Activated T-helper 17 cell treated with anti-CD3 and anti-CD28 coated beads, Interleukin-2, amount 50 U/mL, for 72 hours (primary cell): Measurements from ENCODE around the gene ATPAF1. TPM values are rescaled to one million over a fixed set of nuclear protein-coding genes. Genes with fewer than 3 reads are reported as not detected.

Source experiments
- ATAC-seq: fragments of 150-1000 bp; cut with Tn5 transposase; replicated peaks from 2 replicates; pipeline ENCODE4 v1.10.0; 2021; ENCODE audit warnings: mild to moderate bottlenecking, moderate library complexity
- H3K27ac Mint-ChIP-seq: one replicate; pipeline ENCODE4 v1.8.0; 2022; ENCODE audit warnings: mixed read lengths
- H3K27me3 Mint-ChIP-seq: one replicate; pipeline ENCODE4 v1.8.0; 2022; ENCODE audit warnings: mixed read lengths
- H3K36me3 Mint-ChIP-seq: one replicate; pipeline ENCODE4 v1.8.0; 2022; ENCODE audit warnings: low read depth, mild to moderate bottlenecking, mixed read lengths
- H3K4me1 Mint-ChIP-seq: one replicate; pipeline ENCODE4 v1.8.0; 2022; ENCODE audit warnings: mixed read lengths
- H3K4me3 Mint-ChIP-seq: one replicate; pipeline ENCODE4 v1.8.0; 2022; ENCODE audit warnings: mild to moderate bottlenecking, mixed read lengths
- H3K9me3 Mint-ChIP-seq: one replicate; pipeline ENCODE4 v1.8.0; 2022; ENCODE audit warnings: mixed read lengths
- total RNA-seq, 2 donors: library from RNA; stranded (reverse); gene quantifications; one replicate each; pipeline ENCODE4 v1.2.3, GENCODE V29; 2022

ATPAF1 gene
- total RNA-seq, 2 donors from 2014 or later: 33.4 to 42.6 TPM

DNA sequence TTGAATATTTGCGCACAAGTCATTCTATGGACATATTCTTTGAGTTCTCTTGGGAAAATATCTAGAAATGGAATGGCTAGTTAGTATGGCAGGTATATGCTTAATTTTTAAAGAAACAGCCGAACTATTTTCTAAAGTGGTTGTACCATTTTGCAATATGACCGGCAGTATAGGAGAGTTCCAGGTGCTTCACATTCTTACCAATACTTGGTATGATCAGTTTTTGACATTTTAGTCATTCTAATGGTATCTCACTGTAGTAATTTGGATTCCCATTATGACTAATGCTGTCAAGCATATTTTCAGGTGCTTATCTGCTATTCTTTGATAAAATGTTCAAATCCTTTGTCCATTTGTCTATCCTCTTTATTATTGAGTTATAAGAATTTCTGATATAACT is 20.6 kb downstream of the ATPAF1 start:
- H3K4me3 Mint-ChIP-seq: no peak overlapping the region
- peaks cover 3% of the 10 kb centered on the region for H3K9me3 Mint-ChIP-seq
- ATAC-seq: peak; percentile 68
- peaks cover 78% of the 10 kb centered on the region for H3K36me3 Mint-ChIP-seq
- H3K4me1 Mint-ChIP-seq: peaks cover 10% of the 10 kb centered on the region
- H3K27me3 Mint-ChIP-seq: no peaks in the 10 kb centered on the region
- H3K27ac Mint-ChIP-seq: peak overlapping the region; percentile 35

DNA sequence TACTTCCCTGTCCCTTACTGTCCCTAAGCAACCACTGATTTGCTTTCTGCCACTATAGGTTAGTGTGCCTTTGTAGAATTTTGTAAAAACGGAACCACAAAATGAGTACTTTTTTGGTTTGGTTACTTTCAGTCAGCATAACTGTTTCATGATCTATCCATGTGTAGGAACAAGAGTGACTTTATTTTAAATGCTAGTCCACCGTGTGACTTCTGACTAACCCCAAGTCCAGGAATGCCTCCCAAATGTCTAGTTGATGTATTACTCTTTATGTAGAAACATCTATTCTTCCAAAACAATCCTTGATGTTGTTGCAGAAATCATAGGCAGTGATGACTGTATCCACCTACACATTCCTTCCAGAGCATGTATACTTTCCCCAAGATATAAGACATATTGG is 21.3 kb downstream of the ATPAF1 start:
- H3K36me3 Mint-ChIP-seq: peaks cover 77% of the 10 kb centered on the region
- peaks cover 10% of the 10 kb centered on the region for H3K4me1 Mint-ChIP-seq
- peaks cover 3% of the 10 kb centered on the region for H3K9me3 Mint-ChIP-seq
- no peak overlapping the region for H3K4me3 Mint-ChIP-seq
- H3K27me3 Mint-ChIP-seq: no peaks in the 10 kb centered on the region
- peak; percentile 87 for ATAC-seq
- H3K27ac Mint-ChIP-seq: peak overlapping the region; percentile 35

- peaks cover 10% of the 10 kb centered on the region for H3K4me1 Mint-ChIP-seq
- H3K27me3 Mint-ChIP-seq: no peaks in the 10 kb centered on the region
- H3K4me3 Mint-ChIP-seq: no peak overlapping the region
- ATAC-seq: no peak
- peaks cover 72% of the 10 kb centered on the region for H3K36me3 Mint-ChIP-seq
- H3K9me3 Mint-ChIP-seq: peaks cover 3% of the 10 kb centered on the region
- peak overlapping the region; percentile 35 for H3K27ac Mint-ChIP-seq
Observed at GRCh38 chr1:46646331-46646730, 21.8 kb downstream of the ATPAF1 start.

GRCh38 chr1:46645815-46646214 is 22.3 kb downstream of the ATPAF1 start:
- Mint-ChIP-seq H3K9me3 (peaks cover 3% of the 10 kb centered on the region), H3K4me1 (peaks cover 10% of the 10 kb centered on the region), H3K36me3 (peaks cover 68% of the 10 kb centered on the region), H3K27me3 (no peaks in the 10 kb centered on the region), H3K4me3 (no peak overlapping the region), H3K27ac (no peak overlapping the region)
- no peak for ATAC-seq

DNA sequence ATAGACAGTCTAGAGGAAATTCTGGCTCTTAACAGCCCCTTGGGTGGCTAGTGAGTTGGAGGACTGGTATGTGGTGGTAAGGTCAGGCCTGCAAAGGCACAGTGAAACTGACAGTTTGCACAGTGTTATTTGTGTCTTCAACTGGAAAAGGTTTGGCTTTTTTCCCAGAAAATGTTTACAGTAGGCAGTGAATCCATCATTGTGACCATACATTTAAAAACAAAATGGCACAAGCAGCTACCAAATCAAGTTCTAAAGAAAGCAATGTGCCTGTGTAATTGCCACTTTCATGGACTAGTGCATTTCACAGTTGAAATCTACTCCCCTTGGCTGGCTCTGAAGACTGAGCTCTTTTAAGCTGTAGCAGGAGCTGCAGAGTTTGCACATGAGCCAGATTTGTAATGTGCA is 24.8 kb downstream of the ATPAF1 start:
- Mint-ChIP-seq H3K4me3 (no peak overlapping the region), H3K36me3 (peaks cover 47% of the 10 kb centered on the region), H3K9me3 (no peaks in the 10 kb centered on the region), H3K4me1 (peaks cover 10% of the 10 kb centered on the region), H3K27ac (no peak overlapping the region), H3K27me3 (no peaks in the 10 kb centered on the region)
- ATAC-seq: no peak

DNA sequence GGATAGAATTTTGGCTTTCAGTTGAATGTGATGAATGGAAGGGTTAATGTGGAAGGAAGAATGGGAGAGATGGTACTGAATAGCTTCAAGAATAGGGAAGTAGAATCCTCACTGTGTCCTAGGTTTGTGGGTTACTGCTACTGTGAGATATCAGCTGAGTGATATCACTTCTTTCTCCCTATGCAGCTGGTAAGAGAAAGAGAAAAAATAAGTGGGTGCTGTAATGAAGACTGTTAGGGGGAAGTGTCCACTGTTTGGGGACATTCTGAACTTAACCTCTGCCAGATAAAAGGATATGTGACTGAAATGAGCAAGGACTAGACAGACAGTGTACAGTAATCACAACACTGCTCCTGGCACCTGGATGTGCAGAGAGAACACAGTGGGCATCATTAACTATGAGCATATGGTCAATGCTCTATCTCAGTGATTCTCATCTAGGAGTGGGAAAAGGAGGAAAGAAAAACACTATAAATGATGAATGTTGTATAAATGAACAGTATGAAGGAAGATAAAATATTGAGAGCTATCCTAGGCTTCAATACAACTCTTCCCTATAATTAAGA is 26.0 kb downstream of the ATPAF1 start:
- H3K4me3 Mint-ChIP-seq: no peak overlapping the region
- peaks cover 6% of the 10 kb centered on the region for H3K4me1 Mint-ChIP-seq
- H3K9me3 Mint-ChIP-seq: no peaks in the 10 kb centered on the region
- ATAC-seq: no peak
- no peak overlapping the region for H3K27ac Mint-ChIP-seq
- H3K27me3 Mint-ChIP-seq: no peaks in the 10 kb centered on the region
- peaks cover 41% of the 10 kb centered on the region for H3K36me3 Mint-ChIP-seq

GRCh38 chr1:46639547-46639946 is 28.6 kb downstream of the ATPAF1 start:
- peaks cover 48% of the 10 kb centered on the region for H3K36me3 Mint-ChIP-seq
- H3K4me3 Mint-ChIP-seq: no peak overlapping the region
- no peaks in the 10 kb centered on the region for H3K27me3 Mint-ChIP-seq
- H3K9me3 Mint-ChIP-seq: no peaks in the 10 kb centered on the region
- H3K27ac Mint-ChIP-seq: no peak overlapping the region
- no peak for ATAC-seq
- H3K4me1 Mint-ChIP-seq: no peaks in the 10 kb centered on the region

- Mint-ChIP-seq H3K27me3 (no peaks in the 10 kb centered on the region), H3K36me3 (peaks cover 54% of the 10 kb centered on the region), H3K4me1 (no peaks in the 10 kb centered on the region), H3K27ac (no peak overlapping the region), H3K9me3 (no peaks in the 10 kb centered on the region), H3K4me3 (no peak overlapping the region)
- no peak for ATAC-seq
Observed at GRCh38 chr1:46638921-46639320, 29.2 kb downstream of the ATPAF1 start.

GRCh38 chr1:46637444-46638083 is 30.6 kb downstream of the ATPAF1 start:
- H3K4me1 Mint-ChIP-seq: no peaks in the 10 kb centered on the region
- H3K27me3 Mint-ChIP-seq: no peaks in the 10 kb centered on the region
- no peak overlapping the region for H3K4me3 Mint-ChIP-seq
- H3K27ac Mint-ChIP-seq: no peak overlapping the region
- ATAC-seq: no peak
- peaks cover 56% of the 10 kb centered on the region for H3K36me3 Mint-ChIP-seq
- no peaks in the 10 kb centered on the region for H3K9me3 Mint-ChIP-seq

DNA sequence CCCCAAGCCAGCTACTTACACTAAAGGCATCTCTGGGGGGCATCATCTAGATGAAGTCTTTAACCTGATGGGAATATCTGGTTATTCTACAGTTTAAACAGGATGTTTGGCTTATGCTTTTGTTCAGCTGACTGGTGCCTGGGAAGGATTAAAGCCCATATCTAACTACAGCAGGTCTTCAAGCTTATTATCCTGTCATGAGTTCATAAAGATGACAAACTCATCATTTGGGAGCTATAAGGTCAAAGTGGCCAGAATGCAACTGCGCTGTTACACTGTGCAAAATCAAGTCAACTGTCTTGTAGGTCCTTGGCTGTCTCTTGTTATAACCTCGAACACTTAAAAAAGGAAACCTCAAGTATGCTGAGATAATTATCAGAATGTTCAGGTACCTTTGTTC is 33.0 kb downstream of the ATPAF1 start:
- H3K27ac Mint-ChIP-seq: no peak overlapping the region
- no peaks in the 10 kb centered on the region for H3K27me3 Mint-ChIP-seq
- no peak overlapping the region for H3K4me3 Mint-ChIP-seq
- peaks cover 52% of the 10 kb centered on the region for H3K36me3 Mint-ChIP-seq
- H3K9me3 Mint-ChIP-seq: no peaks in the 10 kb centered on the region
- no peaks in the 10 kb centered on the region for H3K4me1 Mint-ChIP-seq
- no peak for ATAC-seq

DNA sequence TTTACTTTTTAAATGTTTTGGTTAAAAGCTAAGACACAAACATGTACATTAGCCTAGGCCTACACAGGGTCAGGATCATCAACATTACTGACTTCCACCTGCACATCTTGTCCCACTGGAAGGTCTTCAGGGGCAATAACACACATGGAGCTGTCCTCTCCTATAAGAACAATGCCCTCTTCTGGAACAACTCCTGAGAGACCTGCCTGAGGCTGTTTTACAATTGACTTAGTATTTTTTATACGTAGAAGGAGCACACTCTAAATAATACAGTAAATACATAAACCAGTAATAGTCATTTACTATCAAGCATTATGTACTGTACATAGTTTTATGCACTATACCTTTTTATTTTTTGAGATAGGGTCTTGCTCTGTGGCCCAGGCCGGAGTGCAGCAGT is 37.4 kb downstream of the ATPAF1 start:
- Mint-ChIP-seq H3K4me3 (no peak overlapping the region), H3K27me3 (no peaks in the 10 kb centered on the region), H3K9me3 (no peaks in the 10 kb centered on the region), H3K4me1 (no peaks in the 10 kb centered on the region), H3K36me3 (peaks cover 39% of the 10 kb centered on the region), H3K27ac (no peak overlapping the region)
- no peak for ATAC-seq

- H3K27ac Mint-ChIP-seq: no peak overlapping the region
- H3K4me1 Mint-ChIP-seq: no peaks in the 10 kb centered on the region
- H3K36me3 Mint-ChIP-seq: no peaks in the 10 kb centered on the region
- no peak overlapping the region for H3K4me3 Mint-ChIP-seq
- no peaks in the 10 kb centered on the region for H3K9me3 Mint-ChIP-seq
- H3K27me3 Mint-ChIP-seq: no peaks in the 10 kb centered on the region
- no peak for ATAC-seq
Observed at GRCh38 chr1:46623743-46624644, 44.2 kb downstream of the ATPAF1 start.

DNA sequence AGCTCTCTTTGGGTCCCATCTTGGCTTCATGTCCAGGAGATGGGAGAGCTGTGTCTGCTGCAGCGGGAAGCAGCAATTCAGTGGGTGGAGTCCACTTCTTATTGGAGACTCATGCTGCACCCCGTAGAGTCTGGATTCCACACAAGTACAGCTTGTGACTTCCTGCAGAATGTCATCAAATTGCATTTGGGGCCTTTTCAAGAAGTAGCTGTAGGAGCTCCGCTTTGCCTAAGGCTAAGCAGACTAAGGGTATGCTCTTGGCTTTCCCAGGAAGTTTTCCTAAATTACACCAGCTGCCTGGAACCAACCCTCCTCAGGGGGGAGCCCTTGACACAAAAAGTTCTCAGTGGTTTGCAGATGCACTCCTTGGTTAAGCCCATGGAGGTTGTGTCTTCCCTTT is 45.8 kb downstream of the ATPAF1 start:
- H3K9me3 Mint-ChIP-seq: no peaks in the 10 kb centered on the region
- H3K4me1 Mint-ChIP-seq: no peaks in the 10 kb centered on the region
- no peaks in the 10 kb centered on the region for H3K27me3 Mint-ChIP-seq
- H3K4me3 Mint-ChIP-seq: no peak overlapping the region
- no peaks in the 10 kb centered on the region for H3K36me3 Mint-ChIP-seq
- no peak overlapping the region for H3K27ac Mint-ChIP-seq
- ATAC-seq: no peak

GRCh38 chr1:46621930-46622329 is 46.2 kb downstream of the ATPAF1 start:
- no peaks in the 10 kb centered on the region for H3K27me3 Mint-ChIP-seq
- H3K36me3 Mint-ChIP-seq: no peaks in the 10 kb centered on the region
- no peak for ATAC-seq
- no peaks in the 10 kb centered on the region for H3K9me3 Mint-ChIP-seq
- H3K27ac Mint-ChIP-seq: no peak overlapping the region
- H3K4me3 Mint-ChIP-seq: no peak overlapping the region
- no peaks in the 10 kb centered on the region for H3K4me1 Mint-ChIP-seq
